Transverse colon (tissue), 4 donors: ENCODE measurements around the gene TMEM114. TPM values are rescaled to one million over a fixed set of nuclear protein-coding genes. Genes with fewer than 3 reads are reported as not detected.
A peak's percentile ranks its signal among the peaks of the same experiment; 100 is the strongest.

Experiments
- DNase-seq: peaks from one replicate; pipeline ENCODE4 v3.0.0-alpha.2; 2019
- H3K27ac ChIP-seq, 4 donors: fragments of 200-600 bp; sonication (generic); 2 replicates each; pipeline ENCODE4 v1.5.1; 2016 to 2018; ENCODE audit warnings: inconsistent platforms in 4 of 4
- H3K27me3 ChIP-seq: fragments of 200-600 bp; sonication (generic); 2 replicates; pipeline ENCODE4 v1.5.1; 2017; ENCODE audit warnings: inconsistent platforms
- H3K36me3 ChIP-seq, 4 donors: fragments of 200-600 bp; sonication (generic); 2 replicates each; pipeline ENCODE4 v1.5.1; 2017 to 2019; ENCODE audit warnings: inconsistent platforms in 4 of 4
- H3K4me1 ChIP-seq, 4 donors: fragments of 200-600 bp; sonication (generic); 2 replicates each; pipeline ENCODE4 v1.5.1; 2017 to 2020; ENCODE audit warnings: inconsistent platforms in 4 of 4
- H3K4me3 ChIP-seq, 4 donors: fragments of 200-600 bp; sonication (generic); 1 replicate in 1 of 4; 2 replicates in 3 of 4; pipeline versions ENCODE4 v1.5.1 to v1.6.1; 2017 to 2019; ENCODE audit warnings: inconsistent platforms in 4 of 4
- H3K9me3 ChIP-seq, 2 donors: fragments of 200-600 bp; sonication (generic); 2 replicates each; pipeline ENCODE4 v1.5.1; 2017 to 2019; ENCODE audit warnings: inconsistent platforms in 2 of 2
- CTCF ChIP-seq, 5 experiments: fragments of 200-600 bp in 3 of 5; fragments of 450-650 bp in 2 of 5; sonication (generic) in 3 of 5; IDR thresholded peaks; 1 replicate in 2 of 5; 2 replicates in 3 of 5; pipeline ENCODE4 v1.5.1; 2016 to 2017; ENCODE audit warnings: antibody characterized with exemption in 5 of 5, inconsistent platforms in 3 of 5, mild to moderate bottlenecking in 2 of 5, moderate library complexity in 1 of 5
- EP300 ChIP-seq: sonication (generic); formaldehyde crosslinking; IDR thresholded peaks from one replicate; pipeline ENCODE4 v1.6.1; 2017; ENCODE audit warnings: antibody characterized with exemption, low read depth
- POLR2A ChIP-seq: fragments of 450-650 bp; IDR thresholded peaks from one replicate; pipeline ENCODE4 v1.6.1; 2016; ENCODE audit warnings: antibody characterized with exemption, mild to moderate bottlenecking, moderate library complexity
- POLR2AphosphoS5 ChIP-seq, 3 donors: sonication (generic); formaldehyde crosslinking; IDR thresholded peaks; one replicate each; pipeline ENCODE4 v1.6.1; 2016; ENCODE audit warnings: antibody characterized with exemption in 3 of 3
- WGBS, 2 donors: methylation state at CpG; one replicate each; pipeline ENCODE4 v1.1.5; 2018; ENCODE audit warnings: low coverage in 1 of 2; 5-methylcytosine and 5-hydroxymethylcytosine counted together
- in situ Hi-C, 4 donors: fragments of 200-750 bp; cut with MboI; loops; one replicate each; pipeline versions ENCODE4 v1.15.0 to v1.15.1; 2017; ENCODE audit warnings: low sequenced_read_pairs in 3 of 4, low pct_ligation_motif_present in 1 of 4, low pct_unique_long_range_greater_than_20kb in 1 of 4
- intact Hi-C: fragments of 100-400 bp; cut with DNase I; formaldehyde crosslinking; loops from one replicate; pipeline ENCODE4 v1.15.1; 2023; ENCODE audit warnings: low total_unique reads
- total RNA-seq, 4 donors: library from RNA; depleted of rRNA; stranded (reverse); fragments of >200 nt; gene quantifications; one replicate each; pipeline ENCODE4 v1.1.0, GENCODE V29; 2016

The TMEM114 gene
- total RNA-seq, 4 donors from 2014 or later, result not detected

GRCh38 chr16:8622315-8622656 is 32.0 kb upstream of the TMEM114 start:
- H3K36me3 ChIP-seq, result peaks cover 0 to 16% (median 8%) of the 10 kb centered on the region in 4 donors
- DNase-seq, result no peak
- no peaks in the 10 kb centered on the region for H3K27me3 ChIP-seq
- peak overlapping the region in 3 of 4 donors; percentile 69 to 92 (median 80) for H3K27ac ChIP-seq
- peaks cover 0 to 14% (median 4%) of the 10 kb centered on the region in 4 donors for H3K4me1 ChIP-seq
- intact Hi-C loops, result no loop called here
- H3K4me3 ChIP-seq, result peak overlapping the region; percentile 51 to 99 (median 80)
- WGBS, 2 donors, result 6 to 17% methylated on average over 1 to 4 of the region's 4 CpGs
- H3K9me3 ChIP-seq, result no peaks in the 10 kb centered on the region
- TF ChIP-seq POLR2A, result no peak
- no peak for TF ChIP-seq EP300
- no peak for TF ChIP-seq POLR2AphosphoS5 (IDR thresholded peaks at IDR 0.05)
- TF ChIP-seq CTCF (IDR thresholded peaks at IDR 0.05), result no peak
- in situ Hi-C loops, result no loop called here

GRCh38 chr16:8621572-8622314 is 31.4 kb upstream of the TMEM114 start, which contains the start of gene METTL22:
Gene METTL22, plus strand, starts transcription at chr16:8621698. Its CDS starts 3,968 bp downstream, at chr16:8625666.
- H3K4me3 ChIP-seq, result peak within 1 kb of the TSS; percentile 51 to 99 (median 80)
- intact Hi-C loops (no loop called here), in situ Hi-C loops (no loop called here)
- peak; percentile 93 for DNase-seq
- peak within 1 kb of the TSS; percentile 69 to 92 (median 81) for H3K27ac ChIP-seq
- WGBS, 2 donors, result 0% methylated on average over 28 of the region's 51 CpGs; no CpG with 5 or more reads in 1 of the 2 donors
- TF ChIP-seq POLR2AphosphoS5 (IDR thresholded peaks at IDR 0.05) (peak; percentile 74 to 85 (median 82)), POLR2A (peak; percentile 85), CTCF (IDR thresholded peaks at IDR 0.05) (no peak)
- H3K9me3 ChIP-seq, result no peaks in the 10 kb centered on the region
- H3K36me3 ChIP-seq, result peaks cover 0 to 11% (median 5%) of the 10 kb centered on the region in 4 donors
- H3K4me1 ChIP-seq, result peaks cover 0 to 14% (median 4%) of the 10 kb centered on the region in 4 donors
- H3K27me3 ChIP-seq, result no peaks in the 10 kb centered on the region

- no peak for TF ChIP-seq POLR2A
- no peak for TF ChIP-seq CTCF (IDR thresholded peaks at IDR 0.05)
- no peak for TF ChIP-seq EP300
- TF ChIP-seq POLR2AphosphoS5 (IDR thresholded peaks at IDR 0.05), result no peak
- H3K27me3 ChIP-seq, result no peaks in the 10 kb centered on the region
- no peaks in the 10 kb centered on the region for H3K9me3 ChIP-seq
- peaks cover 0 to 9% (median 4%) of the 10 kb centered on the region in 4 donors for H3K36me3 ChIP-seq
- intact Hi-C loops, result no loop called here
- H3K27ac ChIP-seq, result peak overlapping the region; percentile 69 to 92 (median 81)
- 17 to 33% methylated on average over 7 to 10 of the region's 12 CpGs for WGBS, 2 donors
- in situ Hi-C loops, result no loop called here
- H3K4me1 ChIP-seq, result peaks cover 0 to 14% (median 4%) of the 10 kb centered on the region in 4 donors
- peak overlapping the region; percentile 51 to 99 (median 80) for H3K4me3 ChIP-seq
- DNase-seq, result no peak
Observed at GRCh38 chr16:8621222-8621571, 30.9 kb upstream of the TMEM114 start.

DNA sequence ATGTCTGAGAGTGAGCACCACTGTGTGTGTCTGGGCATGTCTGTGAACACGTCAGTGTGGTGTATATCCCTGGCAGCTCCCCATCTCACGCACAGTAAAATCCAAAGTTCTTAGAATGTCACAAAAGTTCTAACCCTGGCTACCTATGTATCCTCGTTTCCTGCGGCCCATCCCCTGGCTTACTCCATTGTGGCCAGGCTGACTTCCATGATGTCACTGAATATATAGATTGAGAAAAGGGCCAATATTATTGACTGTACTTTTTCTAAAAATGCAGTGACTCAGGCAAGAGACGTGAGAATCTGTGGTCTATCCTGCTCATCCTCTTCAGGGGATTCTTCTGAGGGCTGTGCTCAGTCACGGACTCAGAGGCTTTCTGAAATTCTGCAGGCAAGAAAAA is 30.2 kb upstream of the TMEM114 start:
- Histone ChIP-seq H3K4me1 (peaks cover 0 to 14% (median 4%) of the 10 kb centered on the region in 4 donors), H3K4me3 (no peak overlapping the region), H3K27me3 (no peaks in the 10 kb centered on the region), H3K36me3 (peaks cover 0 to 4% (median 1%) of the 10 kb centered on the region in 4 donors), H3K27ac (no peak overlapping the region), H3K9me3 (no peaks in the 10 kb centered on the region)
- 64 to 87% methylated on average over 6 of the region's 6 CpGs for WGBS, 2 donors
- in situ Hi-C loops, result no loop called here
- intact Hi-C loops, result no loop called here
- TF ChIP-seq CTCF (IDR thresholded peaks at IDR 0.05), result no peak
- no peak for TF ChIP-seq POLR2A
- no peak for TF ChIP-seq EP300
- no peak for TF ChIP-seq POLR2AphosphoS5 (IDR thresholded peaks at IDR 0.05)
- no peak for DNase-seq
